DOHH2 (cell line): ENCODE results near the gene CCDC15.

ENCODE experiments used
- CTCF ChIP-seq: fragments of 200-600 bp; sonication (generic); IDR thresholded peaks from one replicate; pipeline ENCODE4 v1.5.1; 2014; ENCODE audit warnings: antibody characterized with exemption, mild to moderate bottlenecking, low read depth, low read length; ENCODE audit not compliant: poor library complexity, severe bottlenecking
- EZH2phosphoT487 ChIP-seq: fragments of 200-600 bp; sonication (generic); IDR thresholded peaks from 2 replicates; pipeline ENCODE4 v1.6.1; 2017; ENCODE audit warnings: borderline replicate concordance, mild to moderate bottlenecking, antibody characterized with exemption, low read length, moderate library complexity, mixed read lengths

- TF ChIP-seq CTCF (no peak), EZH2phosphoT487 (no peak)
These were observed 34.1 kb upstream of the CCDC15 start for GRCh38 chr11:124919898-124920297.
